ENCODE measurements around the gene C19orf85.

Gene C19orf85

GRCh38 chr19:55479045-55479444, 14.5 kb upstream of the C19orf85 start:
- TF ChIP-seq CTCF (IDR thresholded peaks at IDR 0.05; ENCODE audit: low read depth, low read length) = no peak
- DNase-seq (ENCODE audit: extremely low read depth, low read depth) = no peak

- TF ChIP-seq CTCF (IDR thresholded peaks at IDR 0.05; ENCODE audit: low read depth, low read length) = no peak
- DNase-seq (ENCODE audit: extremely low read depth, low read depth) = no peak
Observed at GRCh38 chr19:55478364-55478763, 13.8 kb upstream of the C19orf85 start.

GRCh38 chr19:55477905-55478304, 13.4 kb upstream of the C19orf85 start:
- TF ChIP-seq CTCF (IDR thresholded peaks at IDR 0.05; ENCODE audit: low read depth, low read length) = no peak

GRCh38 chr19:55476100-55476775, 11.7 kb upstream of the C19orf85 start, which contains the start of gene ZNF628:
ZNF628 (plus strand) TSS chr19:55476617; CDS start chr19:55479911, 3,294 bp downstream.
- peak; percentile 91 for DNase-seq (ENCODE audit: extremely low read depth, low read depth)
- no peak for TF ChIP-seq CTCF (IDR thresholded peaks at IDR 0.05; ENCODE audit: low read depth, low read length)

More at GRCh38 chr19:55477905-55478304, 13.4 kb upstream of the C19orf85 start:
- DNase-seq (ENCODE audit: extremely low read depth, low read depth) = no peak

- no peak for TF ChIP-seq CTCF (IDR thresholded peaks at IDR 0.05; ENCODE audit: low read depth, low read length)
- DNase-seq (ENCODE audit: extremely low read depth, low read depth) = no peak
Observed at GRCh38 chr19:55474269-55475265, 10.0 kb upstream of the C19orf85 start.

DNA sequence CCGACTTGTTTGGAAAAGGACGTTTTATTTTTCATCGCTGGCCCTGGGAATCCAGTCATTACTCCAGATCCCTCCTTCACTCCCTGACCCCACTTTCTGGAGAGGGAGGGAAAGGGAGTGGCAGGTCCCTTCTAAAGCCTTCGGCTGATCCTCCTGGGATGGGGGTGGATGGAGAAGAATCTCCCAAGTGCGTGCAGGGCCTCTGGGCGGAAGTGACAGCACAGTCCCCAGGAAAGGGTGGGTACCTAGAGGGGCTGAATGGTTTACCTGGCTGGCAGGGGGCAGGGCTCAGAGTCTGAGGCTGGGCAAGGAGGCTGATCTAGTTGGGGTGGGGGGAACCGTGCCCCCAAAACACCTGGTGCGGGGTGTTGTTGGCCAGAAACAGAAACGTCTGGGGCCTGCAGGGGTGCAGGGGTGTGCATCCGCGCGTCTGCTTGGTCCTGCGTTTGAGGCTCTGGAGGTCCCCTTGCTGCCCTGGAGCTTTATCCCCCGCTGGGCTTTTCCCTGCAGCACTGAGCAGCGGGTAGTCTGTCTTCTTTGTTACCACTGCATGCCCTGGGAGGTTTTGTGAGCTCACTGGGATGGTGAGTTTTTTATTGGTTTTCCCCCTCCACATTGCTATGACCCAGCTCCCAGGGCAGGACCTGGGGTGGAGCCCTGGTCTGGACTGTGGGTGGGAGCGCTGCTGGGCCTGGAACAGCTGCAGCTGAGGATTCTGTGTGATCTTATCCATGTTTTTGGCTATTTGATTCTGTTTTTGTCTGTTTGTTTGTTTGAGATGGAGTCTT, 8.9 kb upstream of the C19orf85 start:
- no peak for DNase-seq (ENCODE audit: extremely low read depth, low read depth)
- no peak for TF ChIP-seq CTCF (IDR thresholded peaks at IDR 0.05; ENCODE audit: low read depth, low read length)

Data from AG09319 (cell line).